Measurements from ENCODE around the gene FOLR2. TPM values are rescaled to one million over a fixed set of nuclear protein-coding genes. Genes with fewer than 3 reads are reported as not detected.

The FOLR2 gene
- total and polyA plus RNA-seq, 2 of the 8 experiments (the other 6 are each of a cell fraction or from before 2014, with no cell fraction given): not detected

DNA sequence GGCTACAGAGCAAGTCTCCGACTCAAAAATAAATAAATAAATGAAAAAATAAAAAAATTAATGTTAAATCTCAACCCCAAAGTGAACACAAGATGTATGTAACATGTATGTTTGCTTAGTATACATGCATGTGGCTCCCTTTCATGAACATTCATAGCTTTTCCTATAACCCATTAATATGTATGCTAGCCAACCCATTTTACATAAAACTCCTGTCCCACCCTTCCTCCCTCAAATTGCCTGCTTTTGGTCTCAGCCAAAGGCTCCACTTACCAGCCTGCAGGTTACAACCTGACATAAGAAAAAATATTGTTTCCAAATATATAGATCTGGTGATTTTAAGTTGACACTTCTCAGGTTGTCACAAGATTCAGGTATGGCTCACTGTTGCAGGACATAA lies 28.3 kb upstream of the FOLR2 start:
- Histone ChIP-seq H3K9ac (replicated peaks in 1 of 4; ENCODE audit: extremely low read depth in 1 of 4, low read depth in 3 of 4, low read length in 3 of 4) (no peak overlapping the region), H3K27ac (ENCODE audit: low read depth, low read length) (no peak overlapping the region), H4K91ac (replicated peaks; ENCODE audit: insufficient read length, low read length) (no peak overlapping the region), H4K8ac (ENCODE audit: extremely low read depth, insufficient read depth, low read length) (no peak overlapping the region), H2AK5ac (ENCODE audit: low read depth, low read length) (no peak overlapping the region), H3K4me2 (ENCODE audit: insufficient read depth in 1 of 2, low read depth in 2 of 2, low read length in 2 of 2) (no peak overlapping the region), H2BK5ac (ENCODE audit: low read depth, low read length) (no peak overlapping the region), H3K23ac (ENCODE audit: insufficient read length) (no peak overlapping the region), H2BK12ac (ENCODE audit: low read depth, low read length) (no peak overlapping the region), H3K79me2 (ENCODE audit: control insufficient read depth in 1 of 2, insufficient read depth in 2 of 2, low read length in 2 of 2) (no peaks in the 10 kb centered on the region), H3K4me1 (replicated peaks in 1 of 4; ENCODE audit: control insufficient read depth in 3 of 4, insufficient read depth in 4 of 4, low read length in 3 of 4) (peaks cover 0 to 3% (median 0%) of the 10 kb centered on the region in 4 experiments; a peak in 1 of 7 replicates), H2BK120ac (replicated peaks; ENCODE audit: low read depth, low read length) (no peak overlapping the region), H2BK20ac (ENCODE audit: low read length) (no peak overlapping the region), H3K56ac (replicated peaks; ENCODE audit: insufficient read length, low read depth, low read length) (no peak overlapping the region), H3K27me3 (replicated peaks in 1 of 4; ENCODE audit: control insufficient read depth in 3 of 4, extremely low read depth in 1 of 4, insufficient read depth in 3 of 4, low read length in 3 of 4) (no peaks in the 10 kb centered on the region), H3K23me2 (ENCODE audit: low read depth, low read length) (no peaks in the 10 kb centered on the region), H2BK15ac (ENCODE audit: low read length) (no peak overlapping the region), H3K4ac (replicated peaks; ENCODE audit: insufficient read length, low read depth, low read length) (no peak overlapping the region), H3K18ac (ENCODE audit: extremely low read depth, low read length) (no peak overlapping the region), H4K20me1 (replicated peaks in 1 of 2; ENCODE audit: control insufficient read depth in 1 of 2, insufficient read depth in 2 of 2, low read length in 2 of 2) (no peaks in the 10 kb centered on the region), H3K79me1 (ENCODE audit: low read depth, low read length) (no peaks in the 10 kb centered on the region), H2AFZ (ENCODE audit: low read length) (no peak overlapping the region), H3K14ac (ENCODE audit: insufficient read length) (no peak overlapping the region), H3K36me3 (ENCODE audit: control insufficient read depth in 2 of 4, insufficient read depth in 4 of 4, low read length in 3 of 4) (no peaks in the 10 kb centered on the region), H4K5ac (ENCODE audit: insufficient read length, low read depth, low read length) (no peak overlapping the region), H3K4me3 (ENCODE audit: extremely low read depth in 1 of 4, insufficient read depth in 2 of 4, low read depth in 3 of 4, low read length in 4 of 4) (no peak overlapping the region), H3K9me3 (ENCODE audit: insufficient read depth in 2 of 2, low read depth in 1 of 2, low read length in 1 of 2) (no peaks in the 10 kb centered on the region)
- WGBS, 2 experiments (ENCODE audit: extremely low coverage in 1 of 2, insufficient coverage in 1 of 2, insufficient read length in 1 of 2, insufficient replicate concordance in 2 of 2, low coverage in 1 of 2, low lambda C conversion rate in 2 of 2, missing lambda C conversion rate in 1 of 2): 86% methylated on average over 1 of the region's 1 CpG; no CpG with 5 or more reads in 1 of the 2 experiments
- DNase-seq (ENCODE audit: low read depth in 1 of 2, low spot score in 2 of 2) (no peak), FAIRE-seq (no peak)
- ChIA-PET POLR2A (ENCODE audit: partially characterized antibody) (interaction anchor here (0.7 to 2.0 kb wide), 3 partner anchors 76 to 243 kb away, joined by 3 to 9 read pairs (median 6); partner anchors contain the start of gene ANAPC15), CTCF (ENCODE audit: partially characterized antibody) (interaction anchor here (0.7 to 2.0 kb wide), 9 partner anchors 9 to 266 kb away, joined by 3 to 7 read pairs (median 3); partner anchors contain the start of gene FOLR2)
- TF ChIP-seq HDAC2 (IDR thresholded peaks at IDR 0.05; ENCODE audit: borderline replicate concordance in 1 of 2, low read depth in 2 of 2, low read length in 2 of 2) (no peak), TAF1 (IDR thresholded peaks at IDR 0.05; ENCODE audit: low read depth, low read length) (no peak), BACH1 (IDR thresholded peaks at IDR 0.05; ENCODE audit: low read length) (no peak), TCF12 (IDR thresholded peaks at IDR 0.05; ENCODE audit: low read depth, low read length) (no peak), NRF1 (IDR thresholded peaks at IDR 0.05; ENCODE audit: low read depth, low read length) (no peak), EP300 (IDR thresholded peaks at IDR 0.05; ENCODE audit: borderline replicate concordance in 1 of 2, low read depth in 2 of 2, low read length in 2 of 2) (no peak), FOSL1 (IDR thresholded peaks at IDR 0.05; ENCODE audit: insufficient read depth, low read depth, low read length) (no peak), RBBP5 (IDR thresholded peaks at IDR 0.05; ENCODE audit: borderline replicate concordance, low read depth, low read length) (no peak)
- TF ChIP-seq, protein P1, sequence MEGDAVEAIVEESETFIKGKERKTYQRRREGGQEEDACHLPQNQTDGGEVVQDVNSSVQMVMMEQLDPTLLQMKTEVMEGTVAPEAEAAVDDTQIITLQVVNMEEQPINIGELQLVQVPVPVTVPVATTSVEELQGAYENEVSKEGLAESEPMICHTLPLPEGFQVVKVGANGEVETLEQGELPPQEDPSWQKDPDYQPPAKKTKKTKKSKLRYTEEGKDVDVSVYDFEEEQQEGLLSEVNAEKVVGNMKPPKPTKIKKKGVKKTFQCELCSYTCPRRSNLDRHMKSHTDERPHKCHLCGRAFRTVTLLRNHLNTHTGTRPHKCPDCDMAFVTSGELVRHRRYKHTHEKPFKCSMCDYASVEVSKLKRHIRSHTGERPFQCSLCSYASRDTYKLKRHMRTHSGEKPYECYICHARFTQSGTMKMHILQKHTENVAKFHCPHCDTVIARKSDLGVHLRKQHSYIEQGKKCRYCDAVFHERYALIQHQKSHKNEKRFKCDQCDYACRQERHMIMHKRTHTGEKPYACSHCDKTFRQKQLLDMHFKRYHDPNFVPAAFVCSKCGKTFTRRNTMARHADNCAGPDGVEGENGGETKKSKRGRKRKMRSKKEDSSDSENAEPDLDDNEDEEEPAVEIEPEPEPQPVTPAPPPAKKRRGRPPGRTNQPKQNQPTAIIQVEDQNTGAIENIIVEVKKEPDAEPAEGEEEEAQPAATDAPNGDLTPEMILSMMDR (IDR thresholded peaks at IDR 0.05; ENCODE audit: control extremely low read depth in 1 of 3, insufficient read depth in 1 of 3, low read depth in 1 of 3, low read length in 3 of 3): no peak
- TF ChIP-seq, protein P2, sequence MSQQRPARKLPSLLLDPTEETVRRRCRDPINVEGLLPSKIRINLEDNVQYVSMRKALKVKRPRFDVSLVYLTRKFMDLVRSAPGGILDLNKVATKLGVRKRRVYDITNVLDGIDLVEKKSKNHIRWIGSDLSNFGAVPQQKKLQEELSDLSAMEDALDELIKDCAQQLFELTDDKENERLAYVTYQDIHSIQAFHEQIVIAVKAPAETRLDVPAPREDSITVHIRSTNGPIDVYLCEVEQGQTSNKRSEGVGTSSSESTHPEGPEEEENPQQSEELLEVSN (IDR thresholded peaks at IDR 0.05): no peak

Data from H1 (cell line).